ENCODE data around the gene HECTD4.

GRCh38 chr12:112172556-112173324 lies 209.5 kb downstream of the HECTD4 start:
- TF ChIP-seq CTCF (conservative IDR thresholded peaks at IDR 0.05 in 1 of 2, IDR thresholded peaks at IDR 0.05 in 1 of 2; ENCODE audit: extremely low read depth in 1 of 2, insufficient read depth in 1 of 2, low read depth in 1 of 2, low read length in 2 of 2): no peak
- no peak for TF ChIP-seq EZH2 (IDR thresholded peaks at IDR 0.05; ENCODE audit: borderline replicate concordance, low read length)
